H1 (cell line): ENCODE measurements around the gene SLC13A4. TPM values are rescaled to one million over a fixed set of nuclear protein-coding genes. Genes with fewer than 3 reads are reported as not detected.

Experiments
- CTCF ChIA-PET: fragments of 300-600 bp; sonication (Branson Sonifier 250); formaldehyde crosslinking; loops from one replicate; lab custom pipeline; 2021; ENCODE audit not compliant: partially characterized antibody; lab: Charles Lee
- POLR2A ChIA-PET: fragments of 300-600 bp; sonication (Branson Sonifier 250); formaldehyde crosslinking; loops from one replicate; lab custom pipeline; 2021; ENCODE audit warnings: inconsistent platforms; ENCODE audit not compliant: partially characterized antibody; lab: Charles Lee
- DNase-seq, 2 experiments: peaks; one replicate each; pipeline versions ENCODE4 v3.0.0 to v3.0.0-alpha.2; 2010 to 2022; ENCODE audit warnings: low spot score in 2 of 2, low read depth in 1 of 2, mixed read lengths in 1 of 2
- FAIRE-seq: peaks from 2 replicates; lab custom pipeline; 2011; peaks lifted over from hg19 to GRCh38; lab: Jason Lieb, UNC
- H2AFZ ChIP-seq: 2 replicates; pipeline ENCODE4 v1.8.1; 2012; ENCODE audit warnings: low read length, inconsistent platforms
- H2AK5ac ChIP-seq: 2 replicates; pipeline ENCODE4 v1.6.1; 2013; ENCODE audit warnings: low read depth, low read length
- H2BK120ac ChIP-seq: replicated peaks from 2 replicates; pipeline ENCODE3; 2013; ENCODE audit warnings: low read depth, low read length, inconsistent platforms
- H2BK12ac ChIP-seq: 2 replicates; pipeline ENCODE4 v1.6.1; 2013; ENCODE audit warnings: low read depth, low read length
- H2BK15ac ChIP-seq: 2 replicates; pipeline ENCODE4 v1.6.1; 2013; ENCODE audit warnings: low read length
- H2BK20ac ChIP-seq: 2 replicates; pipeline ENCODE4 v1.6.1; 2013; ENCODE audit warnings: low read length
- H2BK5ac ChIP-seq: 2 replicates; pipeline ENCODE4 v1.6.1; 2013; ENCODE audit warnings: low read depth, low read length
- H3K14ac ChIP-seq: 2 replicates; pipeline ENCODE4 v1.6.1; 2013; ENCODE audit warnings: inconsistent platforms; ENCODE audit not compliant: insufficient read length
- H3K18ac ChIP-seq: 2 replicates; pipeline ENCODE4 v1.6.1; 2013; ENCODE audit warnings: low read length; ENCODE audit errors: extremely low read depth
- H3K23ac ChIP-seq: 2 replicates; pipeline ENCODE4 v1.6.1; 2013; ENCODE audit warnings: inconsistent platforms; ENCODE audit not compliant: insufficient read length
- H3K23me2 ChIP-seq: 2 replicates; pipeline ENCODE4 v1.6.1; 2013; ENCODE audit warnings: low read depth, low read length
- H3K27ac ChIP-seq: 2 replicates; pipeline ENCODE4 v1.6.1; 2011; ENCODE audit warnings: low read depth, low read length, inconsistent platforms
- H3K27me3 ChIP-seq, 4 experiments: replicated peaks in 1 of 4; 1 replicate in 1 of 4; 2 replicates in 3 of 4; pipeline versions ENCODE4 v1.6.1 to v1.8.1; 2011 to 2013; ENCODE audit warnings: low read length in 3 of 4, mild to moderate bottlenecking in 3 of 4, inconsistent platforms in 2 of 4, mixed read lengths in 2 of 4, moderate library complexity in 1 of 4; ENCODE audit not compliant: control insufficient read depth in 3 of 4, insufficient read depth in 3 of 4; ENCODE audit errors: extremely low read depth in 1 of 4
- H3K36me3 ChIP-seq, 4 experiments: 2 replicates each; pipeline versions ENCODE4 v1.6.1 to v1.8.1; 2011 to 2013; ENCODE audit warnings: mild to moderate bottlenecking in 4 of 4, low read length in 3 of 4, moderate library complexity in 2 of 4, control low read depth in 1 of 4, inconsistent platforms in 1 of 4; ENCODE audit not compliant: insufficient read depth in 4 of 4, control insufficient read depth in 2 of 4
- H3K4ac ChIP-seq: replicated peaks from 2 replicates; pipeline ENCODE3; 2013; ENCODE audit warnings: low read length, low read depth, mixed read lengths, inconsistent platforms; ENCODE audit not compliant: insufficient read length
- H3K4me1 ChIP-seq, 4 experiments: replicated peaks in 1 of 4; 1 replicate in 1 of 4; 2 replicates in 3 of 4; pipeline versions ENCODE4 v1.6.1 to v1.8.1; 2011 to 2013; ENCODE audit warnings: low read length in 3 of 4, inconsistent platforms in 2 of 4, mixed read lengths in 1 of 4; ENCODE audit not compliant: insufficient read depth in 4 of 4, control insufficient read depth in 3 of 4
- H3K4me2 ChIP-seq, 2 experiments: 2 replicates each; pipeline versions ENCODE4 v1.6.1 to v1.8.1; 2011 to 2013; ENCODE audit warnings: low read depth in 2 of 2, low read length in 2 of 2, control low read depth in 1 of 2, inconsistent platforms in 1 of 2, mild to moderate bottlenecking in 1 of 2; ENCODE audit not compliant: insufficient read depth in 1 of 2
- H3K4me3 ChIP-seq, 4 experiments: fragments of 200-600, 300-600 bp in 1 of 4; sonication (generic), shearing (Covaris generic), sonication (Bioruptor Twin) in 1 of 4; 2 replicates each; pipeline versions ENCODE4 v1.5.1 to v1.8.1; 2011 to 2016; ENCODE audit warnings: low read length in 4 of 4, low read depth in 3 of 4, control low read depth in 2 of 4, inconsistent platforms in 2 of 4, mild to moderate bottlenecking in 2 of 4, mixed read lengths in 1 of 4, moderate library complexity in 1 of 4; ENCODE audit not compliant: insufficient read depth in 2 of 4; ENCODE audit errors: extremely low read depth in 1 of 4
- H3K56ac ChIP-seq: replicated peaks from 2 replicates; pipeline ENCODE3; 2013; ENCODE audit warnings: low read depth, mild to moderate bottlenecking, mixed read lengths, low read length, inconsistent platforms; ENCODE audit not compliant: insufficient read length
- H3K79me1 ChIP-seq: 2 replicates; pipeline ENCODE4 v1.6.1; 2013; ENCODE audit warnings: low read depth, low read length, control low read depth
- H3K79me2 ChIP-seq, 2 experiments: 2 replicates each; pipeline versions ENCODE4 v1.6.1 to v1.8.1; 2012 to 2013; ENCODE audit warnings: low read length in 2 of 2, mild to moderate bottlenecking in 2 of 2, inconsistent platforms in 1 of 2; ENCODE audit not compliant: insufficient read depth in 2 of 2, control insufficient read depth in 1 of 2
- H3K9ac ChIP-seq, 4 experiments: replicated peaks in 1 of 4; 1 replicate in 1 of 4; 2 replicates in 3 of 4; pipeline versions ENCODE4 v1.6.1 to v1.8.1; 2011 to 2013; ENCODE audit warnings: low read depth in 3 of 4, low read length in 3 of 4, control low read depth in 2 of 4, mild to moderate bottlenecking in 2 of 4, moderate library complexity in 2 of 4, inconsistent platforms in 1 of 4; ENCODE audit errors: extremely low read depth in 1 of 4
- H3K9me3 ChIP-seq, 2 experiments: 2 replicates each; pipeline versions ENCODE4 v1.6.1 to v1.8.1; 2012 to 2013; ENCODE audit warnings: mild to moderate bottlenecking in 2 of 2, moderate library complexity in 2 of 2, control low read depth in 1 of 2, inconsistent platforms in 1 of 2, low read depth in 1 of 2, low read length in 1 of 2, mixed read lengths in 1 of 2; ENCODE audit not compliant: insufficient read depth in 2 of 2
- H4K20me1 ChIP-seq, 2 experiments: replicated peaks in 1 of 2; 2 replicates each; pipeline versions ENCODE3 to v1.8.1; 2011 to 2013; ENCODE audit warnings: inconsistent platforms in 2 of 2, low read length in 2 of 2, mild to moderate bottlenecking in 1 of 2; ENCODE audit not compliant: insufficient read depth in 2 of 2, control insufficient read depth in 1 of 2
- H4K5ac ChIP-seq: 2 replicates; pipeline ENCODE4 v1.6.1; 2013; ENCODE audit warnings: low read length, low read depth, mixed read lengths, inconsistent platforms; ENCODE audit not compliant: insufficient read length
- H4K8ac ChIP-seq: 2 replicates; pipeline ENCODE4 v1.8.0; 2013; ENCODE audit warnings: mild to moderate bottlenecking, moderate library complexity, low read length, inconsistent platforms; ENCODE audit not compliant: insufficient read depth; ENCODE audit errors: extremely low read depth
- H4K91ac ChIP-seq: replicated peaks from 2 replicates; pipeline ENCODE3; 2013; ENCODE audit warnings: low read length, mixed read lengths, inconsistent platforms; ENCODE audit not compliant: insufficient read length
- FOSL1 ChIP-seq: IDR thresholded peaks from 2 replicates; pipeline ENCODE4 v1.6.1; 2011; ENCODE audit warnings: mild to moderate bottlenecking, low read depth, low read length, moderate library complexity; ENCODE audit not compliant: insufficient read depth
- JUND ChIP-seq: IDR thresholded peaks from 2 replicates; pipeline ENCODE4 v1.6.1; 2011; ENCODE audit warnings: mild to moderate bottlenecking, improper control_type of control experiment, low read length
- WGBS, 2 experiments: shearing (Covaris generic) in 1 of 2; methylation state at CpG; one replicate each; pipeline versions ENCODE4 v1.1.6 to v1.1.7; 2013 to 2015; ENCODE audit warnings: low lambda C conversion rate in 2 of 2, mixed read lengths in 2 of 2, inconsistent platforms in 1 of 2, low coverage in 1 of 2, missing lambda C conversion rate in 1 of 2; ENCODE audit not compliant: insufficient replicate concordance in 2 of 2, insufficient coverage in 1 of 2, insufficient read length in 1 of 2; ENCODE audit errors: extremely low coverage in 1 of 2, missing lambda C conversion rate in 1 of 2; 5-methylcytosine and 5-hydroxymethylcytosine counted together
- polyA plus RNA-seq, 7 experiments: library from polyadenylated mRNA; depleted of rRNA in 3 of 7; stranded (reverse) in 5 of 7; unstranded in 2 of 7; fragments of >200 nt in 5 of 7; fragments of 200-250 nt in 2 of 7; gene quantifications; 1 replicate in 5 of 7; 2 replicates in 1 of 7; 4 replicates in 1 of 7; pipeline versions ENCODE4 v1.2.1 to v1.2.3, GENCODE V29; 2011 to 2013; ENCODE audit warnings: missing spikeins in 2 of 7, mixed read lengths in 2 of 7
- total RNA-seq: library from RNA; stranded (reverse); fragmentation: NEBNext Ultra II Directional; extraction: Animal tissue kit (Norgen Biotek cat#: 25700); gene quantifications from 2 replicates; pipeline ENCODE4 v1.2.1, GENCODE V29; 2021

SLC13A4 gene
- total and polyA plus RNA-seq, 2 of the 8 experiments (the other 6 are each of a cell fraction or from before 2014, with no cell fraction given), result 3.9 to 7.5 TPM

GRCh38 chr7:135684699-135685098, 43.3 kb downstream of the SLC13A4 start:
- no peak overlapping the region for H4K8ac ChIP-seq
- H3K4me1 ChIP-seq, result peaks cover 0 to 3% (median 0%) of the 10 kb centered on the region in 4 experiments; a peak in 2 of 7 replicates
- H2BK5ac ChIP-seq, result no peak overlapping the region
- no peak overlapping the region for H3K4ac ChIP-seq
- H3K4me2 ChIP-seq, result no peak overlapping the region
- H2BK15ac ChIP-seq, result no peak overlapping the region
- H3K27me3 ChIP-seq, result no peaks in the 10 kb centered on the region
- H3K14ac ChIP-seq, result no peak overlapping the region
- peaks cover 0 to 11% (median under 1%) of the 10 kb centered on the region in 4 experiments; a peak in 3 of 8 replicates for H3K36me3 ChIP-seq
- H3K79me2 ChIP-seq, result no peaks in the 10 kb centered on the region; a peak in 1 of 4 replicates
- no peak overlapping the region for H3K56ac ChIP-seq
- H4K91ac ChIP-seq, result no peak overlapping the region
- H2BK120ac ChIP-seq, result no peak overlapping the region
- CTCF ChIA-PET, result interaction anchor here (0.8 to 5.9 kb wide), 6 partner anchors 11 to 325 kb away, joined by 3 to 89 read pairs (median 4); no protein-coding TSS in a partner anchor
- H3K27ac ChIP-seq, result no peak overlapping the region
- DNase-seq, result no peak
- H3K79me1 ChIP-seq, result peaks cover 8% of the 10 kb centered on the region
- no peak overlapping the region for H3K4me3 ChIP-seq
- H2AFZ ChIP-seq, result no peak overlapping the region
- H3K23me2 ChIP-seq, result no peaks in the 10 kb centered on the region
- FAIRE-seq, result no peak
- H4K5ac ChIP-seq, result no peak overlapping the region
- H2AK5ac ChIP-seq, result no peak overlapping the region
- H3K9ac ChIP-seq, result no peak overlapping the region
- POLR2A ChIA-PET, result interaction anchor here (1.5 kb wide), 1 partner anchor 22 kb away, joined by 4 read pairs; the partner anchor contains the start of gene STMP1
- H3K23ac ChIP-seq, result no peak overlapping the region
- H4K20me1 ChIP-seq, result peaks cover 0 to 11% of the 10 kb centered on the region in 2 experiments
- H2BK12ac ChIP-seq, result no peak overlapping the region
- H3K9me3 ChIP-seq, result no peaks in the 10 kb centered on the region
- no peak overlapping the region for H3K18ac ChIP-seq
- WGBS, 2 experiments, result 90% methylated on average over 5 of the region's 5 CpGs; no CpG with 5 or more reads in 1 of the 2 experiments
- H2BK20ac ChIP-seq, result no peak overlapping the region
- TF ChIP-seq JUND, result no peak
- no peak for TF ChIP-seq FOSL1
